Stimulated activated CD8-positive, alpha-beta memory T cell treated with anti-CD3 and anti-CD28 coated beads, Interleukin-12 subunit alpha, Interleukin-12 subunit beta, amount 100 ng/mL, for 24 hours (primary cell): ENCODE measurements around the gene DYNLT2.

Experiments used
- DNase-seq: peaks from one replicate; pipeline ENCODE4 v3.0.0-alpha.2; 2020; ENCODE audit errors: extremely low read depth

Gene DYNLT2

GRCh38 chr6:169751242-169752073 is at the start of gene DYNLT2, which contains the start of gene ERMARD:
TSS of gene DYNLT2 (minus strand) at chr6:169751572. CDS start at chr6:169751458, 114 bp downstream.
TSS of gene ERMARD (plus strand) at chr6:169751622. CDS start at chr6:169751658, 36 bp downstream.
- DNase-seq = peak; percentile 88

GRCh38 chr6:169800668-169801395 is 49.5 kb upstream of the DYNLT2 start:
- DNase-seq = no peak

DNA sequence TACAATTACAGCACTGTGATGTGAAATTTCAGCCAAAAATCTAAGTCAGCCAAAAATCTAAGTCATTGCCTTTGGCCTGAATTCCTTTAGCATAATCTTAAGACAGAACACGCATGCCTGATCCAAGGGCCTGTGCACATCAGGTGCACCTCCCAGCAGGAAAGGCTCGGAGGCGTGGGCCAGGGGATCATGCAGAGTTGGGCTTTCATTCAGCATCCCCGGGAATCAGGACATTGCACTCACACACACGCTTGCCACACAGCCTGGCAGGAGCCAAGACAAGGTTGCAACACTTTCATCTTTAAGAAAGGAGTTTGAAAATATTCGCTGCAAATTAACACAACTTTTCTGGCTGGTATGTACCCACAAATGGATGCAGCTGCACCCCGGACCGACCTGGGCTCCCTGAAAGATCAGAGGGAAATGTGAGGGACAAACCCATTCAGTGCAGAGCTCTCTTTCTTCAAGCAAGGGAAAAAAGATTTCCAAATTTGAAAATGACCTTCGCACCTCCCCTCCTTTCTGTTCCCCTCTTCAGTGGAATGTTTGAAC is 48.8 kb upstream of the DYNLT2 start:
- no peak for DNase-seq

DNA sequence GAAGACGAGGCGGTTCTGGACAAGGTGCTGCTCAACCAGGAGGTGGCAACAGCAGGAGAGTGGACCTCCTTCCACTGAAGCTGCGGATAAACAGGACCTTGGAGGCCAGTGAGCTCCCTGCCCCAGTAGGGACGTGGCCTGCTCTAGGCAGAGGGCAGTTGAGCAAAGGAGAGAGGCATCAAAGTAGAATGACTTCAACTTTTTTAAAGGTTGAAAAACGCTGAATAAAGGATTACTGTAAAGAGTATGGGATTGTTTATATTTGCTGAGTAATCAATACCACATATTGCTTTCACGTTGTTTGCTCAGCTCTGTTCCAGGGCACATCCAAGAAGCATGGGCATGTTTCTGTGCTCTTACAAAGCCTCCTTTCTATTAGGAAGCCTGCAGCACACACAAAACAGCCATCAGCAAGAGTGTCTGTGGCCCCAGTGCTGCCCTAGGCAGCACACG is 48.1 kb upstream of the DYNLT2 start:
- DNase-seq = no peak

DNA sequence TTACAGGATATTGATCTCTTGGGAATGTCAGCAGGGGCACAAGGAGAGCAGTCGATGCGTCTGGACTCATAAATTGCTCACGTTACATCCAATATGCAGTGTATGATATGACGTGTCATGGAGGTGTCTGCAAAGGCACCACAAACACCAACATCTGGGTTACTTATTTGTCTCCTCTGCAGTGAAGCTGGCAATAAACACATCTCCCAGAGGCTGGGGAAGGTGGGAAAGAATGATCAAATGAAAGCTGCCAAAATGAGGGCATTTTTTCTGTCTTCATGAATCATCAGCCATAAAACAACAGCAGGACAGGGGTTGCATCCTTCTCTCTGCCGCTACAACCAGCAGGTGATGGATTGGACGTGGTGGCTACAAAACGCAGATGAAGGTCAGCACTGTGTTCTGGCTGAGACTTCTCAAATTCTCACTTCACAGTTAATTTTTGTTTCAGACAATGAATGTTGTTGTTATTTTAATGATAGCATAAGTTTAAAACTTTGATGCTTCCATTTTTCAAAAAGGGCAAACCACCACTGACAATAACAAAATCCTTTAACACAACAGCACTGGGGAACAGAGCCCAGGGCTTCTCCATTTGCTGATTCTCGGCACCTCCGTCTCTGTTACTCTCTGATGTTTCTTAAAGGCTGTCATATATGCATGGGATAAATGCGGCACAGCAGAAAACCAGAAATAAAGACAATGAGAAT is 47.5 kb upstream of the DYNLT2 start:
- DNase-seq = no peak

DNA sequence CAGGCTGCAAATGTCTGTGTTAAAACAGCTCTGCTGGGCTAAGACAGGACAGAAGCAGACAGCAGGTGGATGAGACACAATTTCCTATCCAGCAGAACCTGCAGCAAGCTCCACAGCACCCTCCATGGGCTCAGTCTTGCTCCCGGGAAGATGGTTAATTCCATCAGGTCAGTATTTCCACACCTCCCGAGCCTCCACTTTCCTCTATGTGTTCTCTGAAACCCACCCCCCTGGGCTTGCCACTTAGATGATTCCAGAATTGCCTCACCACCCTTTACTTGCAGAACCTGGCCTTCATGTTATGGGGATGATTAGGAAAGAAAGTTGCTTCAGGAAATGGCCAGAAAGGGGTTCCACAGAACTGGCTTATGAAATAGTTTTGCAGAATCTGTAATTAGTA is 43.8 kb upstream of the DYNLT2 start:
- DNase-seq = no peak

DNA sequence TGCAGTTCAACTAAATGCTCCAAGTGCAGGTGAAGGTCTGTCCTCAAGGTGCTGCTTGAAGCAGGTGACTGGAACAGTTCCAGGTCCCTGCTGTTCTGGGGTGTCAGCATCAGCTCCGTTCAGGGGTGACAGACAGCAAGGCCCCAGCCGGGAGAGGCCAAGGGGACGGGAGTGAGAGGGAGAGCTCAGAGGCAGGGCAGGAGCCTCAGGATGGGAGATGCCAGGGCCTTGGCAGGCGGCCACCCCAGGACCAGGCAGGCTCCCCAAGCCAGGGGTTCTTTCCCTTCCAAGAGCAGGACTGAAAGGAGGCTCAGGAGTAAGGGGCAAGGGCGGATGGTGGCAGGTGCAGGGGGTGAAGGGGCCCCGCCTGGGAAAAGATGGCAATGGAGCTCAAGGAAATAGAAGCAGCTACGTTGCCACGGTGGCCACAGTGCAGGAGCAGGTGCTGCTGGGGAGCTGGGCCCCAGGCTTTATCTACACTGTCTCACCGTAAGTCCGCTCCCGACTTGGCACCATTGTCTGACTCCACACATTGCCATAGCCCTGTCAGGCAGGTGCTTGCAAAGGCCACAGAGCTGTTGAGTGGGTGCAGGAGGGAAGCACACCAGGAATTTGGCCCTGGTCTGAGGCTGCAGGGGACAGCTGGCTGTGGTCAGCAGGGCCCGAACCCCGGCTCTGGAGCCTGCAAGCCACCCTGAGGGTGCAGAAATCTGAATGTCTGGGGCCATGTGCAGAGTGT is 43.1 kb upstream of the DYNLT2 start:
- no peak for DNase-seq

GRCh38 chr6:169793408-169793807 is 42.0 kb upstream of the DYNLT2 start:
- no peak for DNase-seq

DNA sequence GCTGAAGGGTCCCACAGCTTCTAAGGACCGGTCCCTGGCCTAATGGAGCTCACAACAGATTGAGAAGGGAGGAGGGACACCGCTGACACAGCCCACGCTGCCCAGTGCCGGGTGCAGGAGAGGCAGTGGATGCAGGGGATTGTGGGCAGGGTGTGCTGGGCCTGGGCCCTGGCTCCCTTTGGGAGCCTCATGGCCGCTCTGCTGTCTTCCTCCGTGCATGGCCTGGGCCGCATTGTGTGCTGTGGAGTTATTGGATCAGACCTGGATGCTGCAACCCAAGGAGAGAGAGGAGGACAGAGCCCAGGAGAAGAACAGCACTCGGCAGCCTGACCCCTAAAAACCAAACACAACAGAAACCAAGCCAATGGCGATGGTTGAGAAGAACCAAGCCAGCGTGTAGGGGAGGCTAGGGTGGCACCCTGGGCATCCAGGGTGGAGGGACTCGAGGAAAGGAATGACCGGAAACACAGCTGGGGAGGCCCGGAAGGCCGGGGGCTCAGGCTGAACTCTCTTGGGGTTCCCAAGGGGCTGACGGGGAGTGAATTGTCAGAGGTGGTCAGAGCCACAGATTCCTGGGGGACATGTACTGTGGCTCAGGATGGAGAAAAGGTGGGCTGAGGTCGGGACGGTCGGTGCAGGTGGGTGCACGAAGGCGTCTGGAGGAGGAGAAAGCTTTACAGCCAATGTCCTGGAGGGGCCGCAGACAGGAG is 41.1 kb upstream of the DYNLT2 start:
- no peak for DNase-seq

- DNase-seq = no peak
Measured at GRCh38 chr6:169791721-169792131, 40.4 kb upstream of the DYNLT2 start.

DNA sequence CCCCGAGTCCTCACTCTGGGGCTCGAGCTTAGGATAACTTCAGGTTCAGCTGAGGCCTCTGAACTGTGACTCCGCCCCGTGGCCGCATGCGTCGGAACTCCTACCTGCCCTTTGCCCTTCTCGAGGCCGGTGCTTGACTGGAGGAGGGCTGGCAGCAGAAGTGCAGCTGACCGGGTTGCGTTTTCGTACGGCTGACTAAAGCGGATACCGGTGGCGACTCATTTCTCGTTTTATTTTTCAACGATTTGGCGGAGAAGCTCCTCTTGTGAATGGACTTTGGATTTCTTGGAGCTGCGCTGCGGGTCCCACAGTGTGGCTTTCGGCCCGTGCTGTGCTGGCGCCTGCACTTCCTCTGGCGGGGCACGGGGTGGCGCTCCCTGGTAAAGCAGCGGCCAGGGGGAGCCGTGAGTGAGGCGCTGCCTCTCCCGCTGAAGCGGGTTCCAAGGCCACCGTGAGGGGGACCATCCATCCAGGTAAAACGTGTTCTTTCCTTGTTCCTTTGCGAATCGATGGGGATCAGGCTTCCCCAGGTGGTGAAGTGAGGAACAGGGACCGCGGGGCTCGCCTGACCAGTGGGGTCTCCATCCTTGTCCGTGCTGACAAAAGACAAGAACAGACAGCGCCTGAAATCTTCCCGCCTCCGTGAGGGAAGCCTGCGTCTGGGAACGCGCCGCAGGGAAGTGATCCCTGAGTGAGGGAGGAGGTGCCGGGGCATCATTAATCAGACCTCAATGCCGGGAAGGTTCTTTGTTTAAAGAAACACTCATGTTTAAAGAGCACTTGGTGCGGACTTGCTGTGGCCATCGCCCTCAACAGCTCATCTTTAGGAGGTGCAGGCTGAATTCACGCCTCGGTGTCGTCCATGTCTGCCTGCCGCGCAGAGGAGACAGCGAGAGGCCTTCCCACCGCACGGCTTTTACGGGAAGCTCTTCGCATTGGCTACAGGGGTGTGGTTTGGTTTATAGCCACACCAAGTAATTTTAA is 38.9 kb upstream of the DYNLT2 start:
- DNase-seq = peak; percentile 39

DNA sequence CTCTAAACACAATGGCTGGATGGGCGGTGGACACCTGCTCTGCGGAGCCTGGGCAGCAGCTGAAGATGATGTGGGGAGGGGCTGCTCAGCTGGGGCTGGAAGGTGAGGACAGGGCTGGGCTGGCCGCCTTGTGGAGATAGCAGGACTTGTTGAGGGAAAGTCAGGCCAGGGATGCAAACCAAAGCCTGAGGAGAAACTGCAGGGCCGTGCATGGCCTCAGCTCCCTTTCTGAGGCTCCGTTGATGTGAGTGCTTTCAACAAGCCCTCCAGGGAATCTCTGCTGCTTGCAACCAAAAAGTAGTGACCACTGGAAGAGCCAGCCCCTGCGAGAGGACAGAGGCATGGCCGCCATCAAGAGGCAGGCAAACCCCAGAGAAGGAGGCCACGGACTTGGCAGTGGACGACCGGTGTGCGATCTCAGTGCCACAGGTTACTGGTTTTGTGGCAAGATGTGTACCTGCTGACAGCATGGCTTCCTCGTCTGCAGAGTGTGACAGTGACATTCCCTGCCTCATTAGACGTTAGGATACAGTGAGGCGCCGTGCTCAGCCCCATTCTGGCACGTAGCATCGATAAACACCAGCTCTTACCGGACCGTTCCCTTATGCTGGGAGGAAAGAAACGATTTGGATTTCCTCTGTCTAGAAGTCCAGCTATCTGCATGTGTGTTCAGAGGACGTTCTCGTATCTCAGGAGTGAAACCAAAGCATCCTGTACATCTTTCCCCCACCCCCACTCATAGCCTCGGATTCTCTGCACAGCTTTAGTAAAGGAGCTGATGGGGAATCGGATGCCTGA is 38.0 kb upstream of the DYNLT2 start:
- no peak for DNase-seq

DNA sequence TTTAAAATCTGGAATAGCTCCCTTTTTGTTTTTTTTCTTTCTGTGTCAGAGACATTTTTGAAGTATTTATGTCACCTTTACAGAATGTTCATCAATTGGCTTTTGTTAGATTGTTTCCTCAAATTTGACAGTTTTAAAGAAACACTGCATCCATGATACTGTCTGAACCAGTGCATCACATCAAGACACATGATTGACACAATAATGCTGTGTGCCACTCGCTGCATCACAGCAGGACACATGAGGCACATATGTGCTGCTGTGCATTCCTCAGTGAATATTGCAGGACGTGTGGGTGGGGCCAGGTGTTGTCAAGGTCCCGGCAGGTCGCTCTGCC is 37.4 kb upstream of the DYNLT2 start:
- DNase-seq = no peak

GRCh38 chr6:169787797-169788196 is 36.4 kb upstream of the DYNLT2 start:
- DNase-seq = no peak

DNA sequence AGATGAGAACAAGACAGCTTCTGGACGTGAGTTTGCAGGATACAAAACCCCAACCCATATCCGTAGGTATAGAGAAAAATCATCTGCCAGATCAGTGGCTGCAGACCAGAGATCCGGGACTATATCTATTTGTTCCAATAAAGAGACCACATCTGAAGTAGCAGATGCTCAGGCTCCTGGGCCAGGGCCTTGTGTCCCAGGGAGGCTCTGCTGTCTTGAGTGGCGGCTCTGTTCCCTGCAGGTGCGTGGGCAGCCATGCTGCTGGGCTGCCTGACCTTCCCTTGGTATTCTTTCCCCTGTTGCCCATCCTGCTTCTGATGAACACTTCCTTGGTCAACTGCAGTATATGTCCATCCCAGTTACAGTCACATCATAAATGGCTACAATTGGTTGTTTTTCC is 35.0 kb upstream of the DYNLT2 start:
- DNase-seq = no peak

DNA sequence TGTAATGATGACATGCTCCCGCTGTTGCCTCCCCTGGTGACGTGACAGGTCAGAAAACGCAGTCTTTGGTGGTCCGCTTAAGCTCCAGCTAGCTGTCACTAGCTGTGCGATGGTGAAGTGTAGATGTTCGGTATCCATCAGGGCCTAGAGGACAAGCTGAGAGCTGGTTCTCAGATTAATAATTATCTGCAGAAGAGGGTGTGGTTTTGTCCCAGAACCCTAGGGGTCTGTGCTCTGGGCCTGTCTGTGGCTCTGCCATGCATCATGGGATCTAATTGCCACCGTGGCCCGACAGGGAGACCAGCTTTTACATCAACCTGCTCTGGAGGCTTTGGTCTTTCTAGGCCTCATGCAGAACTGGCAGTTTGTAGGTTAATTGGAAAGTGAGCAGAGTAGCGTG is 34.2 kb upstream of the DYNLT2 start:
- no peak for DNase-seq

GRCh38 chr6:169784821-169785340 is 33.5 kb upstream of the DYNLT2 start:
- no peak for DNase-seq
